H9 (cell line): ENCODE results near the gene IL21R. TPM values are rescaled to one million over a fixed set of nuclear protein-coding genes. Genes with fewer than 3 reads are reported as not detected.

Experiments used
- DNase-seq: peaks from one replicate; pipeline ENCODE4 v3.0.0-alpha.2; 2017
- H2AFZ ChIP-seq: one replicate; pipeline ENCODE4 v1.6.1; 2013; ENCODE audit warnings: mild to moderate bottlenecking, low read length, control low read depth, moderate library complexity
- H2AK5ac ChIP-seq: 2 replicates; pipeline ENCODE4 v1.6.1; 2013; ENCODE audit warnings: low read length, control low read depth, mixed read lengths; ENCODE audit not compliant: insufficient read length
- H2BK120ac ChIP-seq: one replicate; pipeline ENCODE4 v1.6.1; 2013; ENCODE audit warnings: low read depth, mild to moderate bottlenecking, low read length, control low read depth, inconsistent platforms; ENCODE audit not compliant: poor library complexity, severe bottlenecking
- H2BK12ac ChIP-seq: 2 replicates; pipeline ENCODE4 v1.6.1; 2013; ENCODE audit warnings: low read length, control low read depth, mixed read lengths, low read depth; ENCODE audit not compliant: insufficient read length
- H2BK15ac ChIP-seq: 2 replicates; pipeline ENCODE4 v1.6.1; 2013; ENCODE audit warnings: low read depth, low read length, control low read depth
- H2BK20ac ChIP-seq: one replicate; pipeline ENCODE4 v1.6.1; 2013; ENCODE audit warnings: low read depth, mild to moderate bottlenecking, low read length, control low read depth, inconsistent platforms; ENCODE audit not compliant: poor library complexity, severe bottlenecking
- H2BK5ac ChIP-seq: 2 replicates; pipeline ENCODE4 v1.6.1; 2013; ENCODE audit warnings: low read length, control low read depth, mixed read lengths; ENCODE audit not compliant: insufficient read length
- H3K14ac ChIP-seq: 2 replicates; pipeline ENCODE4 v1.6.1; 2013; ENCODE audit warnings: low read length, control low read depth; ENCODE audit not compliant: insufficient read depth
- H3K18ac ChIP-seq: 2 replicates; pipeline ENCODE4 v1.6.1; 2013; ENCODE audit warnings: low read depth, mild to moderate bottlenecking, mixed read lengths, low read length, control low read depth; ENCODE audit not compliant: insufficient read length
- H3K23ac ChIP-seq: 2 replicates; pipeline ENCODE4 v1.6.1; 2013; ENCODE audit warnings: low read length, control low read depth, mixed read lengths, low read depth; ENCODE audit not compliant: insufficient read length
- H3K23me2 ChIP-seq: 2 replicates; pipeline ENCODE4 v1.6.1; 2013; ENCODE audit warnings: low read depth, mild to moderate bottlenecking, mixed read lengths, low read length, control low read depth; ENCODE audit not compliant: insufficient read length, poor library complexity, severe bottlenecking
- H3K27ac ChIP-seq: 2 replicates; pipeline ENCODE4 v1.5.1; 2013; ENCODE audit warnings: low read length, control low read depth, mixed read lengths, low read depth; ENCODE audit not compliant: insufficient read length
- H3K27me3 ChIP-seq: 2 replicates; pipeline ENCODE4 v1.6.1; 2013; ENCODE audit warnings: low read length, control low read depth, inconsistent platforms; ENCODE audit not compliant: insufficient read depth
- H3K4ac ChIP-seq: 2 replicates; pipeline ENCODE4 v1.6.1; 2013; ENCODE audit warnings: low read depth, mild to moderate bottlenecking, control low read depth, inconsistent platforms, low read length, moderate library complexity
- H3K4me1 ChIP-seq: 2 replicates; pipeline ENCODE4 v1.6.1; 2013; ENCODE audit warnings: low read length, control low read depth, inconsistent platforms; ENCODE audit not compliant: insufficient read depth
- H3K4me2 ChIP-seq: 2 replicates; pipeline ENCODE4 v1.6.1; 2013; ENCODE audit warnings: low read length, control low read depth, mixed read lengths; ENCODE audit not compliant: insufficient read length, insufficient read depth
- H3K56ac ChIP-seq: 2 replicates; pipeline ENCODE4 v1.6.1; 2013; ENCODE audit warnings: low read depth, mild to moderate bottlenecking, mixed read lengths, low read length, control low read depth; ENCODE audit not compliant: insufficient read length
- H3K79me1 ChIP-seq: 2 replicates; pipeline ENCODE4 v1.6.1; 2013; ENCODE audit warnings: low read depth, mild to moderate bottlenecking, moderate library complexity, low read length, control low read depth, inconsistent platforms; ENCODE audit not compliant: insufficient read depth, poor library complexity, severe bottlenecking
- H3K79me2 ChIP-seq: 2 replicates; pipeline ENCODE4 v1.6.1; 2013; ENCODE audit warnings: low read length, control low read depth, inconsistent platforms; ENCODE audit not compliant: insufficient read depth
- H3K9ac ChIP-seq: 2 replicates; pipeline ENCODE4 v1.6.1; 2013; ENCODE audit warnings: low read length, control low read depth, mixed read lengths; ENCODE audit not compliant: insufficient read length; ENCODE audit errors: extremely low read depth
- H3K9me3 ChIP-seq: one replicate; pipeline ENCODE4 v1.6.1; 2013; ENCODE audit warnings: low read depth, low read length, inconsistent platforms; ENCODE audit not compliant: control insufficient read depth
- H3T11ph ChIP-seq: one replicate; pipeline ENCODE4 v1.6.1; 2013; ENCODE audit warnings: mild to moderate bottlenecking, low read length, control low read depth, inconsistent platforms
- H4K20me1 ChIP-seq: one replicate; pipeline ENCODE4 v1.6.1; 2013; ENCODE audit not compliant: control insufficient read depth, insufficient read length, insufficient read depth
- H4K5ac ChIP-seq: 2 replicates; pipeline ENCODE4 v1.6.1; 2013; ENCODE audit warnings: low read depth, mild to moderate bottlenecking, mixed read lengths, low read length, control low read depth; ENCODE audit not compliant: insufficient read length
- H4K8ac ChIP-seq: replicated peaks from 2 replicates; pipeline ENCODE4 v1.6.1; 2013; ENCODE audit warnings: low read length, control low read depth, mixed read lengths, low read depth; ENCODE audit not compliant: insufficient read length
- H4K91ac ChIP-seq: 2 replicates; pipeline ENCODE4 v1.6.1; 2013; ENCODE audit warnings: low read depth, mild to moderate bottlenecking, moderate library complexity, mixed read lengths, low read length, control low read depth; ENCODE audit not compliant: insufficient read length
- H3K27ac Mint-ChIP-seq, 3 experiments: 2 replicates in 2 of 3; 3 replicates in 1 of 3; pipeline ENCODE4 v1.8.0; 2020 to 2021; ENCODE audit warnings: mixed read lengths in 3 of 3, mild to moderate bottlenecking in 1 of 3, moderate library complexity in 1 of 3
- H3K27me3 Mint-ChIP-seq: 2 replicates; pipeline ENCODE4 v1.8.0; 2021; ENCODE audit warnings: low read depth, mild to moderate bottlenecking, moderate library complexity, mixed read lengths
- H3K36me3 Mint-ChIP-seq, 3 experiments: 2 replicates in 2 of 3; 3 replicates in 1 of 3; pipeline ENCODE4 v1.8.0; 2020 to 2021; ENCODE audit warnings: low read depth in 3 of 3, mixed read lengths in 3 of 3; ENCODE audit not compliant: insufficient read depth in 1 of 3
- H3K4me1 Mint-ChIP-seq, 2 experiments: 2 replicates each; pipeline ENCODE4 v1.8.0; 2020; ENCODE audit warnings: mixed read lengths in 2 of 2
- H3K4me3 Mint-ChIP-seq, 2 experiments: 2 replicates in 1 of 2; 3 replicates in 1 of 2; pipeline ENCODE4 v1.8.0; 2020 to 2021; ENCODE audit warnings: mild to moderate bottlenecking in 2 of 2, mixed read lengths in 2 of 2, moderate library complexity in 1 of 2
- H3K9me3 Mint-ChIP-seq, 2 experiments: 2 replicates in 1 of 2; 3 replicates in 1 of 2; pipeline ENCODE4 v1.8.0; 2020; ENCODE audit warnings: mild to moderate bottlenecking in 2 of 2, mixed read lengths in 2 of 2, moderate library complexity in 1 of 2
- CTCF ChIP-seq: fragments of 200-600 bp; sonication (generic); conservative IDR thresholded peaks from 3 replicates; pipeline ENCODE4 v1.8.0; 2021; ENCODE audit warnings: antibody characterized with exemption, mild to moderate bottlenecking
- WGBS: extraction: QIAGEN DNeasy Blood & Tissue Kit; methylation state at CpG from one replicate; pipeline ENCODE4 v1.1.7; 2013; ENCODE audit warnings: missing lambda C conversion rate, low lambda C conversion rate, mixed read lengths; ENCODE audit not compliant: insufficient read length; ENCODE audit errors: extremely low coverage; 5-methylcytosine and 5-hydroxymethylcytosine counted together
- total RNA-seq: library from RNA; stranded (reverse); gene quantifications from 2 replicates; pipeline ENCODE4 v1.2.1, GENCODE V29; 2021

Gene IL21R
- total RNA-seq, 1 experiment from 2014 or later = 0.07 TPM

- H3K79me2 ChIP-seq = no peaks in the 10 kb centered on the region
- H3K4me1 Mint-ChIP-seq = peaks cover 0 to 3% of the 10 kb centered on the region in 2 experiments; a peak in 1 of 4 replicates
- no peaks in the 10 kb centered on the region for H3K79me1 ChIP-seq
- no peak overlapping the region for H2BK5ac ChIP-seq
- H2BK15ac ChIP-seq = no peak overlapping the region
- H2BK12ac ChIP-seq = no peak overlapping the region
- H3K9me3 ChIP-seq = no peaks in the 10 kb centered on the region
- H3K9me3 Mint-ChIP-seq = no peaks in the 10 kb centered on the region
- no peak overlapping the region for H4K5ac ChIP-seq
- no peaks in the 10 kb centered on the region; a peak in 1 of 7 replicates for H3K36me3 Mint-ChIP-seq
- H3K27me3 ChIP-seq = no peaks in the 10 kb centered on the region
- no peak overlapping the region for H2AFZ ChIP-seq
- H3K27me3 Mint-ChIP-seq = peaks cover 2% of the 10 kb centered on the region; the same call in 1 of the 2 replicates
- H2AK5ac ChIP-seq = no peak overlapping the region
- H2BK20ac ChIP-seq = no peak overlapping the region
- H3K14ac ChIP-seq = no peak overlapping the region; the same call in 1 of the 2 replicates
- no peak overlapping the region; a peak in 1 of 7 replicates for H3K27ac Mint-ChIP-seq
- no peak overlapping the region for H2BK120ac ChIP-seq
- TF ChIP-seq CTCF = no peak
- no peak overlapping the region for H3K9ac ChIP-seq
- no peak overlapping the region for H3T11ph ChIP-seq
- no peaks in the 10 kb centered on the region for H3K23me2 ChIP-seq
- no peak overlapping the region for H3K4me3 Mint-ChIP-seq
- peak; percentile 15 for DNase-seq
- no peak overlapping the region for H3K4me2 ChIP-seq
- H3K27ac ChIP-seq = no peak overlapping the region
- H4K8ac ChIP-seq = no peak overlapping the region
- H4K91ac ChIP-seq = no peak overlapping the region
- H4K20me1 ChIP-seq = no peaks in the 10 kb centered on the region
- no peak overlapping the region for H3K18ac ChIP-seq
- WGBS = no CpG with 5 or more reads among the region's 15 CpGs
- no peak overlapping the region for H3K23ac ChIP-seq
- no peaks in the 10 kb centered on the region for H3K4me1 ChIP-seq
- no peak overlapping the region for H3K56ac ChIP-seq
- H3K4ac ChIP-seq = no peak overlapping the region
These were observed 30.0 kb downstream of the IL21R start for GRCh38 chr16:27431773-27432532.
